Activated CD4-positive, alpha-beta T cell treated with anti-CD3 and anti-CD28 coated beads, Interleukin-2, amount 50 U/mL, for 24 hours (primary cell): Measurements from ENCODE around the gene CA10.

Experiments used
- DNase-seq, 2 donors: peaks; one replicate each; pipeline ENCODE4 v3.0.0-alpha.2; 2020; ENCODE audit warnings: low read depth in 1 of 2, low spot score in 1 of 2

CA10 gene

DNA sequence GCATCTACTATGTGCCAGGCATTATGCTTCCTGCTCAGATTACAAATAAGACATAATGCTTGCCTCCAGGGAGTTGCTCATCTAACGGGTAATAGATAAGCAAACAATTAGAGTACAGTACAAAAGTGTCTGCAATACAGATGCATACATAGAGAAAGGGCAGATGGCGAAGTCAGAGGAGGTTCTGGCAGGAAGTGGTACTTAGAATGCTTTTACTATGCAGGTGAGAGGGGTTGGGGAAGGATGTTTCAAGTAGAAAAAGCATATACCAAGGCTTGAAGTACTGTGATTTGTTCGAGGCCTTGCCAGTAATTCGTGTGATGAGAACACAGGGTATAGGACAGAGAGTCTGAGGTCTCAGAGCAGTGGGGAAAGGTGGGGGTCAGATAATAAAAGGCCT is 548.4 kb downstream of the CA10 start:
- DNase-seq = no peak

DNA sequence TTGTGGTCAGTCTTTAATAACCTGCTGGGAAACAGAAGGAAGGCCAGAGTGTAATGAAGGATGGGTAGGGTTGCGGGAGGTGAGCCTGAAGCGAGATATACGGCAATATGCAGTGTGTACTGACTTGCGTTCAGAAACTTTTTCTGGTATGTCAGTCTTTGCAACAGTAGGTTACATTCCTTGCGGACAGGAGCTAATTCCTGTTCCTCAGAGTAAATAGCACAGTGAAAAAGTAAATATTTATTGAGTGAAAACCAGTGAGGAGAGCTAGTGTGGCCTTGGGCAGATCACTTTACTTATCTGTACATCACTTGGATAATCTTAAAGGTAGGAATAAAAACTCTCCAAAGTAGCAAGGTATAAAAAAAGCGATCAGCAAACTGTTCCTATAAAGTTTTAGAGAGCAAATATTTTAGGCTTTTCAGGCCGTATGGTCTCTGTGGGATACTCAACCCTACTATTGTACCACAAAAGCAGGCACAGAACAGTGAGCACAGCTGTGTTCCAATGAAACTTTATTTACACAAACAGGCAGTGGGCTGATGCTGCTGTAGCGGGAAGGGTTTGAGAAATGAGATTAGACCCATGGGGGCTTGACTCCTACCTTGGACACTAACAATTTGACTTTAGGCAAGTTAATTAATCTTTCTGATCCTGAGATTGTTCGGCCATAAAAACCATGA is 550.1 kb downstream of the CA10 start:
- DNase-seq = no peak

DNA sequence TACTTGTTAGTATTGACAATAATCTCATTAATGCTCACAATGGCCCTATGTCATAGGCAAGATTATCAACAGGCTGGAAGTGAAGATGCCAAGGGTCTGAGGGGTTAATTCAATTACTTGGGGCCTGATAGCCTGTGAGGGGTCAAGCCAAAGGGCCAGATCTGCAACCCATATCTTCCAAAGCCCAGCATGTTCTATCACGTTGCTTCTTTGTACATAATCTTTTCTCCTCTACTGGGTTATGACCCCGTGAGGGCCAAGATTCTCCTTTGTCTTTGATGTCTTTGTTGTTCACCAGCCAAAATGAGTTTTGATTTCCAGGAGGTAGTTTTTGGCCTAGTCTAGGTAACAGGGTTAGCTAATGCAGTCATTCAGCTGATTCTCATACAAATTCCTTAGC is 551.0 kb downstream of the CA10 start:
- no peak for DNase-seq

DNA sequence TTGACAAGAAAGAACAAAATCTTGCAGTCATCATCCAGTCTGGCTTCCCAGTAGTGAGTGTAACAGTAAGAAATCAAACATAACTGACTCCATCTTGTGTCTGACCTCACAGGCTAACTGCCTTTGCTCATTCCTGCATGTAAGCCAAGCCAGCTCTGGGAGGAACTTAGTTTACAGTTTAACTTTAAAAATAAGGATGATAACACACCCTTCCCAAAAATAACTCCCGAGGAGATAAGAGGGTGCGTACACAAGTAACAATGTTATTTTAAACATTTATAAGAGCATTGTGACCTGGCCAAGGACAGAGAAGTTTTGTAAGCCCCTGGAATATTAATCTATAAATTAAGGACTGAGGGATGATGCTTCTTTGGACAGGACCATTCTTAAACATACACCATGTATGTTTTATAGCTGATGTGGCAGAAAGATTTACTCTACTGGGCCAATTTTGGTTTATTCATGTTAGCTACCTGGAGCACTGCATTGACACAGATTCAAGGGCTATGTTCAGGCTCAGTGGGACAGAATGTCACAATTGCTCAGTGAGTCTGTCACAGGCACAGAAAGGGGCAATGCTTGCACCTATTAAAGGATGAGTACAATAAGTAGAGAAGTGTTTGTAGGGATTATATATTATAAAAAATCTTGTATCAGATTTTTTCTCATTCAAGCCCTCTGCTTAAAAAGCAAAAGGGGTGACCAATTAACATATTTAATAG is 554.1 kb downstream of the CA10 start:
- no peak for DNase-seq

DNA sequence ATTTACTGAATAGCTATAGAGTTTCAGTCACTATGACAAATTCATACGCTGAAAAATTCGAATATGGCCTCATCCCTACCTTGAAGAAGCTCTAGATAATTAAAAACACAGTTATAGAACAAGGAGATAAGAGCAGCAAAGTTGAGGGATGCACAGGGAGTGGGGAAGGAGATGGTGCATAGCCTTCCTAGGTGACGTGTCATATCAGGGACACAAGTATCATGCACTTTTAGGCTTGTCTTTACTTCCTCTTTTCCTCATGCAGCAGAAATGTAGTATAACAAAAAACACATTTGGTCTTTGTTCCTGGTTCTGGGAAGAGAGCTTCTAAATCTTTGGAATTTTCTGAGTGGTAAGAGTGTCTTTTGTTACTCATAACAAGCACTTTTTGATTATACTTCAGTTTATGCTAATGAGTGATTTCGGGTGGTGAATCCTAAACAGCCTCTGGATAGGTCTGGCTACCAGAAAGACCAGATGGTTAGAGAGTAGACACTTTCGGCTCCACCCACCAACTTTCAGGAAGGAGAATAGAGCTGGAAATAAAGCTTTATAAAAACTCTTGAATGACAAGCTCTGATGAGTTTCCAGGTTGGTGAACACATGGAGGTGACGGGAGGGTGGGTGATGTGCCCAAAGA is 556.8 kb downstream of the CA10 start:
- DNase-seq = no peak

DNA sequence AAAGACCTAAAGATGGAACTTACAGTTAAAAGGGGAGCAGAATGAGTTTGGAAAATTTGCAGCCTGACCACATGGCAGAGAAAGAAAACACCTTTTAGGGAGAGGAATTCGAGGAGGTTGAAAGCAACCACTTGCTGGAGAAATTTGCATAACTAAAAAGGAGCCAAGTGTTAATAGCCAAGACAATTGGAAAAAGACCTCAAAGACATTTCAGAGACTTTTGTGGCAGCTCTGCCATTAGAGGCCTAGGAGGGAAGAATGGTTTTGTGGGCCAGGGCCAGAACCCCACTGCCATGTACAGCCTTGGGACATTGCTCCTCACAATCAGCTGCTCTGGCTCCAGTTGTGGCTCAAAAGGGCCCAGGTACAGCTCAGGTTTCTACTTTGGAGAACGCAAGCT is 559.7 kb downstream of the CA10 start:
- no peak for DNase-seq

DNA sequence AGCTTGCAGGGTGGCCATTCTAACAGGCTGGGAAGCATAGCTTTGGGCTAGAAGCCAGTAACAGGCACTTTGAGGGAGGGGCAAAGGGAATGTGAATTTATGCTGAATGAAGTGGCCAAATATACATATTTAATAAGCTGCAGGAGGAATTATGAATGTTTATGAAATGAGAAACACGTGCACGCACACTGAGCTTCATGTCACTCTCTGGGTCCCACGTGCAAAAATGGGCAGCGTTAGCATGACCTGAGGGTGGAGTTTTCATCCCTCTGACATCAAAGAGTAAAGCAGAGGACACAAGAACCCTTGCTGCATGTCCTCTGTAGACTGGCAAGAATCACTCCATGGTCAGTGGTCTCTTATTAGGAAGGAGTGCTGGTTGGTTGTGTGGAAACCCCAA is 561.2 kb downstream of the CA10 start:
- DNase-seq = no peak

DNA sequence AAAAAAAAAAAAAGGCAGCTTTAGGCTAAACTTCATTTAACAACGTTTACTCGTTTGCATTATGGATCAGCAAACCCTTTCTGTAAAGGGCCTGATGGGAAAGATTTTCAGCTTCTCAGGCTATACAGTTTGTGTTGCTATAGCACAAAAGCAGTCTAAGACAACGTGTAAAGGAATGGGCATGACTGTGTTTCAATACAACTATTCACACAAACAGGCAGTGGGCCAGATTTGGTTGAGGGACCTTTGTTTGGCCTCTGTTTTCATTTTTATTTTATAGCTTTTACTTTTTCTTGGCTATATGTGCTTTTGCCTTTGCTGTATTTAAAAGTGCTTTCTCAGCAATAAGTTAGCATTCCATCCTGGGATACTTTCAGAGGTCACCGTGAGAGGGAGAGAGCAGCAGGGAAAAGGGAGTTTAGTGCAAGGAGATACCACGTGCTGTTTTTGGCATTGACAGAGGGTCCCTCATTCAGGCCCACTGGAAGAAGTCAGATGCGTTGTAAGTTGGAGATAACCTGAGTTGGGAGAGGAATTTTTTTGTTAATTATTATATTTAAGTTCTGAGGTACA is 562.6 kb downstream of the CA10 start:
- DNase-seq = no peak

DNA sequence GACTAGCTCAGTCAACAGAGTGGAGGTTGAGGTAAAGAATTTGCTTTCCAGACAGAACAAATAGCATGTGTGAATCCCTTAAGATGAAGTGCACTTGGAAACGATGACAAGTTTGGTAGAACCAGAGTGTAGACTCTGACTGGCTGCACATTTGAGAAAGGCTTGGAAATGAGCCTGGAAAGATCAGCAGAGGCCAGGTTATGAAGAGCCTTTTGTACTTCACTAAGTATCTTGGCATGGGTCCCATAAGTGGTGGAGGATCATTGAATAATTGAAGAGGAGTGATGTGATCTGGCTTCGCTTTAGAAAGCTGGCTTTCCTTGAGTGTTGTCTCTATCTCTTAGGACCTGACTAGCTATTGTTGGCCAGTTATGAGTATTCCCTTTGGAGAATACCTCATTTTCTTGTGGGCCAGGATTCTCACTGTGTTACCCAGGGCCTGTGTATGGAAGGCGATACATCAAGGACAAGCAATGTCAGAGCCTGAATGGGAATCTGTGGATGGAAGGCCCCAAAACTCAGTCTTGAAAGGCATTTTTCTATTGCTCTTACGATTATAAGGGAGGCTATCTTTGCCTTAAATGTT is 568.4 kb downstream of the CA10 start:
- no peak for DNase-seq

DNA sequence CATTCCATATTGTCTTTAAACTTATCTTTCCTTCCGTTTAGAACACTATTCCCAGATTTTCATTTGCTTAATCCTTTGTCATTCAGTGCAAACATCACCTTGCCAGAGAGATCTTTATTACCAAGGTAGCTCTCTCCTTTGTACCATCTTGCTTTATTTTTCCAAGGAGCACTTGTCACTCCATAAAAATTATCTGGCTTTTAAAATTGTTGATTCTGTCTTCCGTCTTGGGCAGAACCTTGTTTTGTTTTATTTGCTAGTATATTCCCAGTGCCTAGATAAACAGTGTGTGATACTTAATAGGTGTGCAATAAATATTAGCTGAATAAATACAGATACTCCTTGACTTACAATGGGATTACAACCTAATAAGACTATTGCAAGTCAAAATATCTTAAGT is 570.5 kb downstream of the CA10 start:
- no peak for DNase-seq

GRCh38 chr17:51587516-51587915 is 571.0 kb downstream of the CA10 start:
- no peak for DNase-seq

DNA sequence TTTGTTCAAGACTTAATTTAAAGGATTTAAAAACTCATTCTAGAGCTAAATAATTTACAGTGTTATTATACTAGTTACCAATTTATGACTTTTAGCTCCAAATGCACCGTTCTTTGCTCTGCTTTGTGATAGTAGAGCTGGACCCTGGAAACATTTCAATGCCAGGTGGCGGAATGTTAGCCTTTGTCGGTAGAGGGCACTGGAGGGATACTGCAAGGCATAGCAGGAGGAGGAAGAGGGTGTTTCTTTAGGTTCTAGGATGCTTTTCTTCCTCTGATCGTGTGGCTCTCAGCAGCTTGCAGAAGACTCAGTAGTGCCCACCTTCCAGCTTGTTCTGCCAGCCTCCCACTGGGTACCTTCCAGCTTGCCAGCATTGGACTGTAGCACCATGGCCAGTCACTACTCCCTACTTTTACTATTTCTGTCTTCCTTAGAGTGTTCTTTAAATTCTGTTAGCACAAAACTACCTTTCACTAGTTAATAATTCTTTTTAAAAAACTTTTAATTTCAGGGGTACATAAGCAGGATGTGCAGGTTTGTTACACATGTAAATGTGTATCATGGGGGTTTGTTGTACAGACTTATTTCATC is 572.9 kb downstream of the CA10 start:
- DNase-seq = no peak

DNA sequence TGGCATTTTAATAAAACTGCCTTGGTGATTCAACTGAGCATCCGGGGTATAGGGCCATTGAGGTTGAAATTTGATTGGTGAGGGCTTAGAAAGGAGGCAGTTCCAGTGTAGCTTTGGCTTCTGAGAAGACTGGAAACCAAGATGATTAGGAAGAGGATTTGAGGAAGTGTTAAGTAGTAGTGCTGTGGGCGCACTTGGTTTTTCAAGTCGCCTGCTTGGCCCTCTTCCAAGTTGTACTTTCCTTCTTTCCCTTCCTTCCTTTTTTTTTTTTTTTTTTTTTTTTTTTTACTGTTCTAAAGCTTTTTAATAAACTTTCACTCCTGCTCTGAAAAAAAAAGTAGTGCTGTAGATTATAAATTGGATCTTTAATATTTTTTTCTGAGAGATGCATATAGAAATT is 577.6 kb downstream of the CA10 start:
- DNase-seq = no peak
